GM23338 (cell line): ENCODE data around the gene ZNRF2. TPM values are rescaled to one million over a fixed set of nuclear protein-coding genes. Genes with fewer than 3 reads are reported as not detected.

Experiments used
- ATAC-seq: fragments of 200-7000 bp; cut with Tn5 transposase; 3 replicates; pipeline ENCODE4 v1.9.1; 2020
- DNase-seq: peaks from one replicate; pipeline ENCODE4 v3.0.0-alpha.2; 2015; ENCODE audit warnings: low spot score
- H2AFZ ChIP-seq: fragments of 200-600 bp; sonication (generic); 2 replicates; pipeline ENCODE4 v1.8.0; 2016; ENCODE audit warnings: antibody characterized with exemption, mild to moderate bottlenecking, moderate library complexity
- H3F3A ChIP-seq: fragments of 200-600 bp; sonication (generic); replicated peaks from 2 replicates; pipeline ENCODE4 v1.8.0; 2017; ENCODE audit warnings: antibody characterized with exemption, mixed run types, low read depth
- H3K27ac ChIP-seq: fragments of 200-600 bp; sonication (generic); 2 replicates; pipeline ENCODE4 v1.6.1; 2016; ENCODE audit warnings: low read depth
- H3K27me3 ChIP-seq: fragments of 200-600 bp; sonication (generic); 2 replicates; pipeline ENCODE4 v1.8.0; 2016; ENCODE audit warnings: mild to moderate bottlenecking, mixed run types, moderate library complexity; ENCODE audit not compliant: insufficient read depth
- H3K36me3 ChIP-seq: fragments of 200-600 bp; sonication (generic); 2 replicates; pipeline ENCODE4 v1.8.0; 2016; ENCODE audit warnings: mild to moderate bottlenecking; ENCODE audit not compliant: insufficient read depth
- H3K4me1 ChIP-seq: fragments of 200-600 bp; sonication (generic); 2 replicates; pipeline ENCODE4 v1.8.0; 2016; ENCODE audit warnings: mild to moderate bottlenecking, moderate library complexity; ENCODE audit not compliant: insufficient read depth
- H3K4me2 ChIP-seq: fragments of 200-600 bp; sonication (generic); 2 replicates; pipeline ENCODE4 v1.7.1; 2017; ENCODE audit warnings: mixed run types
- H3K4me3 ChIP-seq: fragments of 200-600 bp; sonication (generic); 2 replicates; pipeline ENCODE4 v1.6.1; 2016; ENCODE audit warnings: mixed run types
- H3K79me2 ChIP-seq: fragments of 200-600 bp; sonication (generic); replicated peaks from 2 replicates; pipeline ENCODE4 v1.8.0; 2017; ENCODE audit warnings: mild to moderate bottlenecking; ENCODE audit not compliant: insufficient read depth
- H3K9me2 ChIP-seq: fragments of 200-600 bp; sonication (generic); 2 replicates; pipeline ENCODE4 v1.8.0; 2017; ENCODE audit not compliant: insufficient read depth
- H4K20me1 ChIP-seq: fragments of 200-600 bp; sonication (generic); replicated peaks from 2 replicates; pipeline ENCODE4 v1.8.0; 2017; ENCODE audit warnings: mild to moderate bottlenecking; ENCODE audit not compliant: insufficient read depth
- H3K27ac Mint-ChIP-seq: 2 replicates; pipeline ENCODE4 v1.8.0; 2020; ENCODE audit warnings: inconsistent platforms, mild to moderate bottlenecking, moderate library complexity, mixed read lengths
- H3K27me3 Mint-ChIP-seq: 3 replicates; pipeline ENCODE4 v1.8.0; 2022; ENCODE audit warnings: low read depth, mild to moderate bottlenecking, moderate library complexity, mixed read lengths, inconsistent platforms; ENCODE audit not compliant: insufficient read depth, poor library complexity
- H3K36me3 Mint-ChIP-seq: 3 replicates; pipeline ENCODE4 v1.8.0; 2021; ENCODE audit warnings: low read depth, mild to moderate bottlenecking, inconsistent platforms, moderate library complexity, mixed read lengths
- H3K4me1 Mint-ChIP-seq: 3 replicates; pipeline ENCODE4 v1.8.0; 2020; ENCODE audit warnings: mild to moderate bottlenecking, inconsistent platforms, mixed read lengths
- H3K4me3 Mint-ChIP-seq: 3 replicates; pipeline ENCODE4 v1.8.0; 2021; ENCODE audit warnings: moderate library complexity, mild to moderate bottlenecking, inconsistent platforms, mixed read lengths
- H3K9me3 Mint-ChIP-seq: 3 replicates; pipeline ENCODE4 v1.8.0; 2020; ENCODE audit warnings: moderate library complexity, mild to moderate bottlenecking, inconsistent platforms, mixed read lengths
- EZH2 ChIP-seq: fragments of 200-600 bp; sonication (generic); IDR thresholded peaks from one replicate; pipeline ENCODE4 v1.8.0; 2017; ENCODE audit warnings: antibody characterized with exemption, mild to moderate bottlenecking, low read depth; ENCODE audit not compliant: unreplicated experiment
- EZH2phosphoT487 ChIP-seq: fragments of 200-600 bp; sonication (generic); IDR thresholded peaks from one replicate; pipeline ENCODE4 v1.8.1; 2018; ENCODE audit warnings: antibody characterized with exemption; ENCODE audit not compliant: unreplicated experiment
- JUNB ChIP-seq: IDR thresholded peaks from one replicate; pipeline ENCODE4 v1.6.1; 2016; ENCODE audit warnings: antibody characterized with exemption; ENCODE audit not compliant: unreplicated experiment
- POLR2AphosphoS5 ChIP-seq: IDR thresholded peaks from 2 replicates; pipeline ENCODE4 v1.6.1; 2016; ENCODE audit warnings: antibody characterized with exemption, low read depth
- STAT1 ChIP-seq: IDR thresholded peaks from one replicate; pipeline ENCODE4 v1.6.1; 2016; ENCODE audit warnings: antibody characterized with exemption; ENCODE audit not compliant: unreplicated experiment
- ZNF114 ChIP-seq: fragments of 250-450 bp; sonication (Bioruptor Pico); IDR thresholded peaks from 2 replicates; pipeline ENCODE4 v1.5.0; 2020; ENCODE audit warnings: mild to moderate bottlenecking, moderate library complexity
- ZNF331 ChIP-seq: fragments of 250-450 bp; sonication (Bioruptor Pico); IDR thresholded peaks from 2 replicates; pipeline ENCODE4 v1.5.0; 2020; ENCODE audit warnings: low read depth, mild to moderate bottlenecking, moderate library complexity
- ZNF462 ChIP-seq: fragments of 250-450 bp; sonication (Bioruptor Pico); IDR thresholded peaks from 2 replicates; pipeline ENCODE4 v1.5.0; 2020; ENCODE audit warnings: mild to moderate bottlenecking, moderate library complexity
- polyA plus RNA-seq: library from polyadenylated mRNA; unstranded; fragments of >200 nt; fragmentation: Nextera tagmentation; extraction: Ambion mirVana; gene quantifications from 2 replicates; pipeline ENCODE4 v1.2.1, GENCODE V29; 2016
- total RNA-seq: library from RNA; depleted of rRNA; stranded (reverse); fragments of >200 nt; shearing (Covaris generic); gene quantifications from 2 replicates; pipeline ENCODE4 v1.2.3, GENCODE V29; 2014
- TF ChIP-seq, protein P1 (sequence below), 2 experiments: fragments of 200-600 bp in 1 of 2; sonication (generic) in 1 of 2; conservative IDR thresholded peaks; 2 replicates each; pipeline versions ENCODE4 v1.5.1 to v1.6.1; 2016 to 2017; ENCODE audit warnings: antibody characterized with exemption in 2 of 2, low read depth in 2 of 2, mild to moderate bottlenecking in 2 of 2, moderate library complexity in 1 of 2
- TF ChIP-seq, protein P2 (sequence below): IDR thresholded peaks from one replicate; pipeline ENCODE4 v1.6.1; 2018; ENCODE audit warnings: antibody characterized with exemption; ENCODE audit not compliant: unreplicated experiment
- TF ChIP-seq, protein P3 (sequence below): IDR thresholded peaks from 2 replicates; pipeline ENCODE4 v1.6.1; 2016; ENCODE audit warnings: antibody characterized with exemption

ZNRF2 gene
- total and polyA plus RNA-seq, 2 experiments from 2014 or later: 6.0 to 34.7 TPM

- no peak overlapping the region for H3K4me3 ChIP-seq
- no peak for ATAC-seq
- no peaks in the 10 kb centered on the region for H3K9me2 ChIP-seq
- H3K27me3 ChIP-seq: no peaks in the 10 kb centered on the region
- Mint-ChIP-seq H3K9me3 (no peaks in the 10 kb centered on the region), H3K4me3 (no peak overlapping the region), H3K36me3 (no peaks in the 10 kb centered on the region), H3K4me1 (peaks cover 80% of the 10 kb centered on the region), H3K27me3 (no peaks in the 10 kb centered on the region), H3K27ac (no peak overlapping the region; the same call in 1 of the 2 replicates)
- no peaks in the 10 kb centered on the region for H4K20me1 ChIP-seq
- peaks cover 87% of the 10 kb centered on the region for H3K79me2 ChIP-seq
- no peak overlapping the region for H2AFZ ChIP-seq
- no peak for DNase-seq
- no peaks in the 10 kb centered on the region for H3K36me3 ChIP-seq
- H3F3A ChIP-seq: no peaks in the 10 kb centered on the region
- no peak overlapping the region for H3K4me2 ChIP-seq
- TF ChIP-seq, protein P1, sequence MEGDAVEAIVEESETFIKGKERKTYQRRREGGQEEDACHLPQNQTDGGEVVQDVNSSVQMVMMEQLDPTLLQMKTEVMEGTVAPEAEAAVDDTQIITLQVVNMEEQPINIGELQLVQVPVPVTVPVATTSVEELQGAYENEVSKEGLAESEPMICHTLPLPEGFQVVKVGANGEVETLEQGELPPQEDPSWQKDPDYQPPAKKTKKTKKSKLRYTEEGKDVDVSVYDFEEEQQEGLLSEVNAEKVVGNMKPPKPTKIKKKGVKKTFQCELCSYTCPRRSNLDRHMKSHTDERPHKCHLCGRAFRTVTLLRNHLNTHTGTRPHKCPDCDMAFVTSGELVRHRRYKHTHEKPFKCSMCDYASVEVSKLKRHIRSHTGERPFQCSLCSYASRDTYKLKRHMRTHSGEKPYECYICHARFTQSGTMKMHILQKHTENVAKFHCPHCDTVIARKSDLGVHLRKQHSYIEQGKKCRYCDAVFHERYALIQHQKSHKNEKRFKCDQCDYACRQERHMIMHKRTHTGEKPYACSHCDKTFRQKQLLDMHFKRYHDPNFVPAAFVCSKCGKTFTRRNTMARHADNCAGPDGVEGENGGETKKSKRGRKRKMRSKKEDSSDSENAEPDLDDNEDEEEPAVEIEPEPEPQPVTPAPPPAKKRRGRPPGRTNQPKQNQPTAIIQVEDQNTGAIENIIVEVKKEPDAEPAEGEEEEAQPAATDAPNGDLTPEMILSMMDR (conservative IDR thresholded peaks at IDR 0.05; ENCODE audit: low read depth in 2 of 2): no peak
- TF ChIP-seq, protein P2, sequence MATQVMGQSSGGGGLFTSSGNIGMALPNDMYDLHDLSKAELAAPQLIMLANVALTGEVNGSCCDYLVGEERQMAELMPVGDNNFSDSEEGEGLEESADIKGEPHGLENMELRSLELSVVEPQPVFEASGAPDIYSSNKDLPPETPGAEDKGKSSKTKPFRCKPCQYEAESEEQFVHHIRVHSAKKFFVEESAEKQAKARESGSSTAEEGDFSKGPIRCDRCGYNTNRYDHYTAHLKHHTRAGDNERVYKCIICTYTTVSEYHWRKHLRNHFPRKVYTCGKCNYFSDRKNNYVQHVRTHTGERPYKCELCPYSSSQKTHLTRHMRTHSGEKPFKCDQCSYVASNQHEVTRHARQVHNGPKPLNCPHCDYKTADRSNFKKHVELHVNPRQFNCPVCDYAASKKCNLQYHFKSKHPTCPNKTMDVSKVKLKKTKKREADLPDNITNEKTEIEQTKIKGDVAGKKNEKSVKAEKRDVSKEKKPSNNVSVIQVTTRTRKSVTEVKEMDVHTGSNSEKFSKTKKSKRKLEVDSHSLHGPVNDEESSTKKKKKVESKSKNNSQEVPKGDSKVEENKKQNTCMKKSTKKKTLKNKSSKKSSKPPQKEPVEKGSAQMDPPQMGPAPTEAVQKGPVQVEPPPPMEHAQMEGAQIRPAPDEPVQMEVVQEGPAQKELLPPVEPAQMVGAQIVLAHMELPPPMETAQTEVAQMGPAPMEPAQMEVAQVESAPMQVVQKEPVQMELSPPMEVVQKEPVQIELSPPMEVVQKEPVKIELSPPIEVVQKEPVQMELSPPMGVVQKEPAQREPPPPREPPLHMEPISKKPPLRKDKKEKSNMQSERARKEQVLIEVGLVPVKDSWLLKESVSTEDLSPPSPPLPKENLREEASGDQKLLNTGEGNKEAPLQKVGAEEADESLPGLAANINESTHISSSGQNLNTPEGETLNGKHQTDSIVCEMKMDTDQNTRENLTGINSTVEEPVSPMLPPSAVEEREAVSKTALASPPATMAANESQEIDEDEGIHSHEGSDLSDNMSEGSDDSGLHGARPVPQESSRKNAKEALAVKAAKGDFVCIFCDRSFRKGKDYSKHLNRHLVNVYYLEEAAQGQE: no peak
- TF ChIP-seq ZNF462 (CRISPR knock-in tag) (no peak), JUNB (no peak), ZNF331 (CRISPR knock-in tag) (no peak), EZH2 (no peak), POLR2AphosphoS5 (no peak), EZH2phosphoT487 (no peak), ZNF114 (CRISPR knock-in tag) (no peak), STAT1 (no peak)
- TF ChIP-seq, protein P3, sequence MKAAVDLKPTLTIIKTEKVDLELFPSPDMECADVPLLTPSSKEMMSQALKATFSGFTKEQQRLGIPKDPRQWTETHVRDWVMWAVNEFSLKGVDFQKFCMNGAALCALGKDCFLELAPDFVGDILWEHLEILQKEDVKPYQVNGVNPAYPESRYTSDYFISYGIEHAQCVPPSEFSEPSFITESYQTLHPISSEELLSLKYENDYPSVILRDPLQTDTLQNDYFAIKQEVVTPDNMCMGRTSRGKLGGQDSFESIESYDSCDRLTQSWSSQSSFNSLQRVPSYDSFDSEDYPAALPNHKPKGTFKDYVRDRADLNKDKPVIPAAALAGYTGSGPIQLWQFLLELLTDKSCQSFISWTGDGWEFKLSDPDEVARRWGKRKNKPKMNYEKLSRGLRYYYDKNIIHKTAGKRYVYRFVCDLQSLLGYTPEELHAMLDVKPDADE: no peak
- peaks cover 48% of the 10 kb centered on the region for H3K4me1 ChIP-seq
- no peak overlapping the region for H3K27ac ChIP-seq
Observed at GRCh38 chr7:30349816-30350215, 65.4 kb downstream of the ZNRF2 start.
